ENCODE measurements around the gene TAPT1. TPM values are rescaled to one million over a fixed set of nuclear protein-coding genes. Genes with fewer than 3 reads are reported as not detected.

Gene TAPT1
- polyA plus RNA-seq, 1 of the 3 experiments (the other 2 are of a cell fraction): 6.2 TPM

DNA sequence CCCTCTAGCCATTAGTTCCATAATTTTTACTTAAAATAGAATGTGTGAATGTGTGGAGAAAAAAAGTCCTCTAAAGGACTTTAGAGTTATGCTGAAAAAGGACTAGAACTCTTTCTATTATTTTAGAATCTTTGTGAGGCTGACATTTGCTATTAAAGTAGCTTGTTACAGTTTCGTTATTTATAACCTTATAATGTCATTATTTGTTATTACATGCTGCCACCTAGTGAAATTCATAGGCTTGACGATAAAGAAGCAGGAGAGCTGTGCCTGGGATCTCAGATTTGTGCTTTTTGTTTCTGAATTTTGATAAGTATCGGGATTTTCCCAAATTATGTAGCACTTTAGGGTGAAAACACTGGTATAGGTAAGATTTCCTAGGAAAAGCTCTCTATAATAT, 38.5 kb upstream of the TAPT1 start:
- no peak overlapping the region for H3K27ac ChIP-seq (ENCODE audit: low read depth in 2 of 2, low read length in 1 of 2)
- no peaks in the 10 kb centered on the region for H3K9me3 ChIP-seq
- DNase-seq: peak; percentile 49
- no peaks in the 10 kb centered on the region for H3K9me2 ChIP-seq
- no peak overlapping the region for H3K4me2 ChIP-seq
- no peaks in the 10 kb centered on the region for H3F3A ChIP-seq (replicated peaks; ENCODE audit: insufficient read depth)
- POLR2A ChIA-PET: no interaction called here
- H3K4me1 ChIP-seq (ENCODE audit: control insufficient read depth in 1 of 2, insufficient read depth in 2 of 2, low read depth in 1 of 2, low read length in 1 of 2): no peaks in the 10 kb centered on the region; a peak in 1 of 4 replicates
- no peaks in the 10 kb centered on the region for H4K20me1 ChIP-seq (ENCODE audit: insufficient read depth)
- TF ChIP-seq TCF12 (IDR thresholded peaks at IDR 0.05) (no peak), RAD21 (IDR thresholded peaks at IDR 0.05; ENCODE audit: low read length) (peak; percentile 71), SMC3 (IDR thresholded peaks at IDR 0.05; ENCODE audit: low read depth, low read length) (peak; percentile 50), CTCF (IDR thresholded peaks at IDR 0.05) (peak; percentile 73)
- no peaks in the 10 kb centered on the region for H3K27me3 ChIP-seq (ENCODE audit: insufficient read depth)
- CTCF ChIA-PET: interaction anchor here (0.6 to 4.0 kb wide), 38 partner anchors 9 to 794 kb away, joined by 3 to 25 read pairs (median 3); partner anchors contain the start of gene FGFBP2
- no peak overlapping the region for H3K4me3 ChIP-seq (ENCODE audit: low read depth in 2 of 2, low read length in 1 of 2)
- no peaks in the 10 kb centered on the region for H3K36me3 ChIP-seq (replicated peaks in 1 of 2; ENCODE audit: control insufficient read depth in 1 of 2, insufficient read depth in 2 of 2, low read length in 1 of 2)
- WGBS (ENCODE audit: low lambda C conversion rate): 44% methylated on average over 3 of the region's 3 CpGs
- no peak overlapping the region for H3K9ac ChIP-seq
- H2AFZ ChIP-seq (ENCODE audit: low read depth): 0 out of 2 replicates have a peak overlapping the region, but pooled peaks have one; percentile 29
- H3K79me2 ChIP-seq (ENCODE audit: insufficient read depth): no peaks in the 10 kb centered on the region

- no peaks in the 10 kb centered on the region; a peak in 1 of 4 replicates for H3K4me1 ChIP-seq (ENCODE audit: control insufficient read depth in 1 of 2, insufficient read depth in 2 of 2, low read depth in 1 of 2, low read length in 1 of 2)
- H3K9me3 ChIP-seq: no peaks in the 10 kb centered on the region
- no peaks in the 10 kb centered on the region for H4K20me1 ChIP-seq (ENCODE audit: insufficient read depth)
- POLR2A ChIA-PET: no interaction called here
- H3K27me3 ChIP-seq (ENCODE audit: insufficient read depth): no peaks in the 10 kb centered on the region
- CTCF ChIA-PET: interaction anchor here (1.0 to 4.0 kb wide), 3 partner anchors 244 to 300 kb away, joined by 3 to 25 read pairs (median 14); partner anchors contain the start of gene FGFBP2
- DNase-seq: no peak
- no peak overlapping the region for H2AFZ ChIP-seq (ENCODE audit: low read depth)
- WGBS (ENCODE audit: low lambda C conversion rate): 97% methylated on average over 2 of the region's 2 CpGs
- no peaks in the 10 kb centered on the region for H3K79me2 ChIP-seq (ENCODE audit: insufficient read depth)
- H3K36me3 ChIP-seq (replicated peaks in 1 of 2; ENCODE audit: control insufficient read depth in 1 of 2, insufficient read depth in 2 of 2, low read length in 1 of 2): no peaks in the 10 kb centered on the region
- H3K27ac ChIP-seq (ENCODE audit: low read depth in 2 of 2, low read length in 1 of 2): no peak overlapping the region
- no peak for TF ChIP-seq MXI1 (IDR thresholded peaks at IDR 0.05; ENCODE audit: low read depth, low read length)
- no peak for TF ChIP-seq USF1 (IDR thresholded peaks at IDR 0.05; ENCODE audit: borderline replicate concordance, low read depth)
- no peak for TF ChIP-seq YY1 (IDR thresholded peaks at IDR 0.05; ENCODE audit: low read depth)
- TF ChIP-seq MEF2A (IDR thresholded peaks at IDR 0.05; ENCODE audit: borderline replicate concordance, low read depth): no peak
- no peak for TF ChIP-seq FOXJ3 (CRISPR knock-in tag; IDR thresholded peaks at IDR 0.05)
- TF ChIP-seq, protein P1, sequence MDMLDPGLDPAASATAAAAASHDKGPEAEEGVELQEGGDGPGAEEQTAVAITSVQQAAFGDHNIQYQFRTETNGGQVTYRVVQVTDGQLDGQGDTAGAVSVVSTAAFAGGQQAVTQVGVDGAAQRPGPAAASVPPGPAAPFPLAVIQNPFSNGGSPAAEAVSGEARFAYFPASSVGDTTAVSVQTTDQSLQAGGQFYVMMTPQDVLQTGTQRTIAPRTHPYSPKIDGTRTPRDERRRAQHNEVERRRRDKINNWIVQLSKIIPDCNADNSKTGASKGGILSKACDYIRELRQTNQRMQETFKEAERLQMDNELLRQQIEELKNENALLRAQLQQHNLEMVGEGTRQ (IDR thresholded peaks at IDR 0.05; ENCODE audit: borderline replicate concordance, low read depth, low read length): no peak
- TF ChIP-seq RAD21 (IDR thresholded peaks at IDR 0.05; ENCODE audit: low read length): no peak
- TF ChIP-seq SIN3A (IDR thresholded peaks at IDR 0.05; ENCODE audit: borderline replicate concordance, low read depth, low read length): no peak
- TF ChIP-seq, protein P2, sequence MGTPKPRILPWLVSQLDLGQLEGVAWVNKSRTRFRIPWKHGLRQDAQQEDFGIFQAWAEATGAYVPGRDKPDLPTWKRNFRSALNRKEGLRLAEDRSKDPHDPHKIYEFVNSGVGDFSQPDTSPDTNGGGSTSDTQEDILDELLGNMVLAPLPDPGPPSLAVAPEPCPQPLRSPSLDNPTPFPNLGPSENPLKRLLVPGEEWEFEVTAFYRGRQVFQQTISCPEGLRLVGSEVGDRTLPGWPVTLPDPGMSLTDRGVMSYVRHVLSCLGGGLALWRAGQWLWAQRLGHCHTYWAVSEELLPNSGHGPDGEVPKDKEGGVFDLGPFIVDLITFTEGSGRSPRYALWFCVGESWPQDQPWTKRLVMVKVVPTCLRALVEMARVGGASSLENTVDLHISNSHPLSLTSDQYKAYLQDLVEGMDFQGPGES (IDR thresholded peaks at IDR 0.05; ENCODE audit: low read depth, low read length): no peak
- TF ChIP-seq ELF1 (IDR thresholded peaks at IDR 0.05): no peak
- TF ChIP-seq FOSL2 (IDR thresholded peaks at IDR 0.05; ENCODE audit: borderline replicate concordance, low read depth): no peak
- no peak for TF ChIP-seq CTCF (IDR thresholded peaks at IDR 0.05)
- TF ChIP-seq CHD2 (IDR thresholded peaks at IDR 0.05; ENCODE audit: low read length, partially characterized antibody): no peak
- no peak for TF ChIP-seq TCF12 (IDR thresholded peaks at IDR 0.05)
- no peak for TF ChIP-seq TEAD4 (IDR thresholded peaks at IDR 0.05; ENCODE audit: borderline replicate concordance, insufficient read depth)
- TF ChIP-seq, protein P3, sequence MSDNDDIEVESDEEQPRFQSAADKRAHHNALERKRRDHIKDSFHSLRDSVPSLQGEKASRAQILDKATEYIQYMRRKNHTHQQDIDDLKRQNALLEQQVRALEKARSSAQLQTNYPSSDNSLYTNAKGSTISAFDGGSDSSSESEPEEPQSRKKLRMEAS (IDR thresholded peaks at IDR 0.05; ENCODE audit: low read depth): no peak
- no peak overlapping the region for H3K4me2 ChIP-seq
- H3F3A ChIP-seq (replicated peaks; ENCODE audit: insufficient read depth): no peaks in the 10 kb centered on the region
- no peaks in the 10 kb centered on the region for H3K9me2 ChIP-seq
- H3K9ac ChIP-seq: no peak overlapping the region
- H3K4me3 ChIP-seq (ENCODE audit: low read depth in 2 of 2, low read length in 1 of 2): no peak overlapping the region
These were observed 36.8 kb upstream of the TAPT1 start for GRCh38 chr4:16263056-16263455.
